GM12892 (cell line): ENCODE data around the gene CARMIL1.
"Not testable (repeated sequence)": the region's sequence is repeated elsewhere in the genome, so short reads cannot be mapped to it uniquely, and the experiment has no call there.

Experiments
- DNase-seq: peaks from one replicate; pipeline ENCODE4 v3.0.0; 2011; ENCODE audit not compliant: insufficient read length
- FAIRE-seq: peaks from 2 replicates; lab custom pipeline; 2011; peaks lifted over from hg19 to GRCh38; lab: Jason Lieb, UNC
- POLR2A ChIP-seq: IDR thresholded peaks from 2 replicates; pipeline ENCODE4 v1.6.1; 2011; ENCODE audit warnings: low read depth, low read length, control low read depth
- POLR2AphosphoS5 ChIP-seq: IDR thresholded peaks from 2 replicates; pipeline ENCODE4 v1.6.1; 2011; ENCODE audit warnings: low read depth, low read length, control low read depth
- TAF1 ChIP-seq: IDR thresholded peaks from 2 replicates; pipeline ENCODE4 v1.6.1; 2011; ENCODE audit warnings: low read depth, mild to moderate bottlenecking, control low read depth, low read length, borderline replicate concordance

CARMIL1 gene

DNA sequence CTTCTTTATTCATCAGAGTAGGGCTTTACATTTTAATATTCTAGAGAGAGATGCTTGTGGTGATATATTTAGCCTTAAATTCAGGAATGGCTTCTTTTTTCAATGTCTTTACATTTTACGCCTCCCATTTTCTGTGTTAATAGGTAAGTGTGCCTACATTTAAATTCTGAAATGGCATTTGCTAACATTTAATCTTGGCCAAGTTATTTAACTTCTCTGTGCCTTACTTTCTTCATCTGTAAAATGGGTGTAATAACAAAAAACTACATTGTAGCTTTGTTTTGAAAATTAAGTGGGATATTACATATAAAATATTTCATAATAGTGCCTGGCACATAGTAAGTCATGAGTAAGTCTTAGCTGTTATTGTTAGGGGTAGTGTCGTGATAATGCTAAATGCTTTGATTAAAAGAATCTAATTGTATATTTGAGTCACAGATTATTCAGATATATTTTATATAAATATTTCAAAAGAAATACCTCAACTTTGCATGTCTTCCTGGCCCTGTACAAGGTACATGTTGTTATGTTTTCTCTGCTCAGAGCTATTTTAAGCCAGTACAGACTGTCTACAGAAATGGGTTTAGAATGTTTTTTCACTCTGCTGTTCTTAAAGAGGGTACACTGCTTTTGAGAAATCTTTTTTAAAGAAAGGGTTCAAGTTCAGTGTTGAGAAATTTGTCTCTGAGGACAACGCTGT, 18.8 kb downstream of the CARMIL1 start:
- DNase-seq (no peak), FAIRE-seq (no peak)
- TF ChIP-seq POLR2AphosphoS5 (no peak), TAF1 (no peak), POLR2A (no peak)

DNA sequence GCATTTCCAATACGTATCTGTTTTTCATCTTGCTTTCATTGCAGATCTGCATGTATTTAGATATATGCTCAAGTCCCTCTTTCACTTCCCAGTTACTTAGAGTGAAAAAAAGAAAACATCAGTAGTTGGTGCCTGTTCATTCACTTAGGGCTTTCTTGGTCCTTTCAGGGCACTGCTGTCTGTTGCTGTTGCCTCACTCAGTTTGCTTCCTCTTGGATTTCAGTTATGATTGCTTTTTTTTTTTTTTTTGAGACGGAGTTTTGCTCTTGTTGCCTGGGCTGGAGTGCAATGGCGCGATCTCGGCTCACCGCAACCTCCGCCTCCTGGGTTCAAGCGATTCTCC, 19.3 kb downstream of the CARMIL1 start:
- DNase-seq, FAIRE-seq: not testable (repeated sequence)

DNA sequence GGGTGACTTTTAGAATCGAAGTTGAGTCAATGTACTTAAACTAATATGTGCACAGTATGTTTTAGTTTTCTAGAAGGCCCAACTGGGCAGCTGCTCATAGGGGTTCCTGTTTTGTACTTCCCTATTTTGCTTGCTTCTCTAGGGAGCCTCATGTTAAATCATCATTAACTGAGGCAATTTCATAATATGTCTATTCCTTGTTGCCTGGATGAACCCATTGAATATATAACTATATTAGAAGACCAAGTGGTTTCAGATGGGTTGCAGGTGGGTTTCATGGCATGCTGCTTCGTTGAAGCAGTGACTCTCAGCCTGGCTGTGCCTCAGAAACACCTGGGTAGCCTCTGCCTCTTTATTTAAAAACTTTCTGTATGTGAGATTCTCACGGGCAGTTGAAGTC, 22.2 kb downstream of the CARMIL1 start:
- DNase-seq (no peak), FAIRE-seq (no peak)
- TF ChIP-seq POLR2A (no peak), TAF1 (no peak), POLR2AphosphoS5 (no peak)

DNA sequence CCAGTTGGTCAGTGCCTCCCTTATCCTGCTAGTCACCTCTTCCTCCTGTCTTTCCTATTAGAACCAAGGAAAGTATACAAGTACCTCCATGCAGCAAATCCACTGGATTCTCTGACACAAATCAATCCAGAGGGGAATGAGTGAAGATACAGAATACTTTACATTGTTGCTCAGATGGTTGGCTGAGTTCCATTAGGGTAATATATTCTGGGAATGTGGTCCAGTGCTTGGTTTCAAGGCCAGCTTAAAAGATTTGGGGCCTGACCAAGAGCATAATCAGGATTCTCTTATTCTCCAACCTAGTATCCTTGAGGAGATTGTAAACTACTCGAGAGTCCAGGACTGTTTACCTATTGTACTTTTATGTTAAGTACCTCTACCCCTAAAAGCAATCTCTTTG, 23.0 kb downstream of the CARMIL1 start:
- FAIRE-seq (no peak), DNase-seq (no peak)
- TF ChIP-seq TAF1 (no peak), POLR2AphosphoS5 (no peak), POLR2A (no peak)

DNA sequence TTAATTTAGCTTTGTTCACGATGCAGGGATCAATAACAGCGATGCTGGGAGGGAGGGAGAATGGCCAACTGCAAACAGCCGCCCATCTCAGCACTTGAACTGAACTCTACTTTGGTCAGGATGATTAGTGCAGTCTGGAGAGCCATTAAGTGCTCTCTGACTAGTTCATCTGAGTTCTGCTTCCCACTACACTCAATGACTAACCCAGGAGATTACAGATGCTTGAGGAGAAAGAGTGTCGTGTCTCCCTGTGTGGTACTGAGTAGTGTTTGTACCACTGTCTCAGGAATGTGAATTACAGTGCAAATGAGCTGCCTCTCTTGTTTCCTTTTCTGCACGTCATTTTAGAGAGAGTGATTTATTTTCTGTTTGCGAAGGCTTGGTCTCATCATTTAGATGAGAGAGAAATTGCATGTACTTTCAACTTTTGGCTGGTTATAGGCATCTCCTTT, 23.5 kb downstream of the CARMIL1 start:
- DNase-seq (no peak), FAIRE-seq (no peak)
- TF ChIP-seq TAF1, result no peak
- no peak for TF ChIP-seq POLR2AphosphoS5
- no peak for TF ChIP-seq POLR2A

DNA sequence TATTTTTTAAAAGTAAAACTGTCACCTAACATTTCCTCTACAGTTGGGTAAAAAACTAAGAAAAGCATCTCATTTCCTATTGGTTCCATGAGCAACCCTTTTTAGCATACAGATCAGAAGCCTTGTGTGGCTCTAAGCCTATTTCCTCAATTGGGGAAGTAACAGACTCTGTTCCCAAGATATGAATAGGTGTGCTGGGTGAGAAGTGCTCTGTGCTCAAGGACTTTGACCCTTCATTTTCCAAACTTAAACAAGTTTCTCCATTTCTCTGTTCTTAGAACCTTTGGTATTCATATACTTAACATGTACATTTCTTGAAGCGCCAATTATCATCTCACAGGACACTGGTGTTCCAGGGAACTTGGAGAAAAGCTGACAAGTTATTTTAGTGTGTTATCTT, 24.1 kb downstream of the CARMIL1 start:
- DNase-seq (no peak), FAIRE-seq (no peak)
- TF ChIP-seq POLR2A, result no peak
- no peak for TF ChIP-seq POLR2AphosphoS5
- TF ChIP-seq TAF1, result no peak

DNA sequence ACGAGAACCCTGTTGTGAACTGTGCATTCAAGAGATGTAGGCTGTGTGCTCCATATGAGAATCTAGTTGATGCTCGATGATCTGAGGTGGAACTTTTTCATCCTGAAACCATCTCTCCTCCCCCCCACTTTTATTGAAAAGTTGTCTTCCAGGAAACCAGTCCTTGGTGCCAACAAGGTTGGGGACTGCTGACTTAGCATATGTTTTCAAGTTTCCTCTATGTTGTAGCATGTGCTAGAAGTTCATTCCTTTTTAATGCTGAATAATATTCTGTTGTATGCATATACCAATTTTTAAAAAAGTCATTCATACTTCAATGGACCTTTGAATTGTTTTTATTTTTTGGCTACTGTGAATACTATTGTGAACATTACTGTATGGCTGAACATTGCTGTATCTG, 27.2 kb downstream of the CARMIL1 start:
- FAIRE-seq (no peak), DNase-seq (no peak)
- TF ChIP-seq TAF1, result no peak
- no peak for TF ChIP-seq POLR2A

DNA sequence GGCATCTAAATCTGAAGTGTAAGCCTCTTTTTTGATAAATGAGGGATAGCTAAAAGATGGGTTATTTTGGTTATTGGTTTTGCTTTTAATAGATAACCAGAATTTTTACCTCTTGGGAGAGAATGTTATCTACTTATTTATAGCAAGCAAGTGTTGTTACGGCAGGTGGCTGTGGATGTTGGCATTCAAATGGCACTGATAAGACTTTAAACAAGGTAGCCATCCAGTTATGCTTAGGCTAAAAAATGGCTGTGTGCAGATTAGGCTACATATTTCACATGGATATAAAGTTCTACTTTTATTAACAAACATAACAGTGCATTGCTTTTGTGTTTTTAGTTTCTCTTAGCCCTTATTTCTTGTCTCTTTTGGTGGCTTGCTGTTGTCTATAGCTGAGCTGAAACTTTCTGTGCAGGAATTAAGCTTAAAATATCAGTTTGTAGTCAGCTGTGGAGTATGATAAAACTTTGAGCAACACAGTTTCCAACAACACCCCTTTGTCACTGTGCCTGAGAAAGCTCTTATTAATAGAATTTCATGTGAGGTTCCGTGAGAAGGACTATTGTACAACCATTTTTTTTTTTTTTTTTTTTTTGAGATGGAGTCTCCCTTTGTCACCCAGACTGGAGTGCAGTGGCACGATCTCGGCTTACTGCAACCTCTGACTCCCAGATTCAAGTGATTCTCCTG, 28.8 kb downstream of the CARMIL1 start:
- FAIRE-seq (no peak), DNase-seq (no peak)
- no peak for TF ChIP-seq POLR2A
- no peak for TF ChIP-seq POLR2AphosphoS5
- no peak for TF ChIP-seq TAF1

DNA sequence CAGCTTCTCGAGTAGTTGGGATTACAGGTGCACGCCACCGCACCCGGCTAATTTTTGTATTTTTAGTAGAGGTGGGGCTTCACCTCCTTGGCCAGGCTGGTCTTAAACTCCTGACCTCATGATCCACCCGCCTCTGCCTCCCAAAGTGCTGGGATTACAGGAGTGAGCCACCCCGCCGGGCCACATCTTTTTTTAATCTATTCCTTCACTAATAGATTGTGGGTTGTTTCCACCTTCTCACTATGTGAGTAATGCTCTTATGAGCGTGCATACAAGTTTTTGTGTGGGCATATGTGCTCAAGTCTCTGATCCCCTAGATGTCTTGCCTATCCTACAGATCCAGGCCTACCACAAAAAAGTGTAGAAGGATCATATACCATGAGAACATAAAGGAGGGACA, 30.7 kb downstream of the CARMIL1 start:
- DNase-seq, result no peak
- FAIRE-seq, result no peak
- TF ChIP-seq POLR2AphosphoS5 (no peak), POLR2A (no peak), TAF1 (no peak)

DNA sequence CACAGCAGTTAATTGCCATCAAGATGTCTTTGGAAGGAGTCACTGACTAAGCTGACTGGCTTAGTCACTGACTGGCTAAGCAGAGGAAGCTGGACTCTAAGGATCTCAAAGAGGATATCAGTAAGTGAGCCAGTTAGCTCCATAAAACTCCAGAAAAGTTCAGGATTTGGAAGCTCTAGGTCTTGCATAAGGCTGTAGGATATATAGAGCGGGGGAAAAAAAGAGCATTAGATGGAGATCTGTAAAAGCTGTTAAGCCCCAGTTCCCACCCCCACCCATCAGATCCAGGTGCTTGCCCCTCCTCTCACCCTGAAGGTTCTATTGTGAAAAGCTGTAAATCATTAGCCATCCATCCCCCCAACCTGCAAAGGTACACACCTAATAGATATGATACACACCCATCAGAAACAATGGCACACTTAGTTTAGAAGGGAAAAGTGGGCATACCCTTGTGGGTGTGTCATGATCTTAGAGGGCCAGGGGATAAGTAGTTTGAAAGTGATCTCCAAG, 32.2 kb downstream of the CARMIL1 start:
- TF ChIP-seq TAF1 (no peak), POLR2AphosphoS5 (no peak), POLR2A (no peak)
- peak; percentile 17 for FAIRE-seq
- DNase-seq, result no peak

DNA sequence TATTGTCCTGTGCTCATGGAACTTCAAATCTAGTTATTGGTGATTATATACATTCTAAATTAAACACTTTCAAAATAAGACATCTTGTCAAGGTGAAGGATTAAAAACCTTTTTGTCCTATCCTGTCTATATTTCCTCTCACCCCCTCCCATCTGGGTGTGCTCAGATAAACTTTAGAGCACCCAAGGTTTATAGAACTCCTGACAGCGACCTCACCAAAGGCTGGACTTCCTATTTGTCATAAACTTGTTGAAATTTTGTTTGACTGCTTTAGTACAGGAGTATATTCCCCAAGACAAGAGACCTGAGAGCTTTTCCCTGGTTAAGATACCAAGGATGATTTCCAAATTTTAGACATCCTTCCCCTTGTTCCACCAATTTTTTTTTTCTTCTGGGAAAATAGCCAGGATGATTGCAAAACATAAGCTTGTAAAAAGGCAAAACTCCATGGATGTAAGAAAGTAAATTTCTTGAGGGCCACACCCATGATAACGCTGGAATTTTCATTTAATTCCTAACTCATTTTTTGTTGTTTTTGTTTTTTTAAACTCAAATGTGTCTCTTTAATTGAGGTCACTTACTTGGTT, 33.0 kb downstream of the CARMIL1 start:
- DNase-seq (no peak), FAIRE-seq (no peak)
- no peak for TF ChIP-seq POLR2AphosphoS5
- no peak for TF ChIP-seq TAF1
- TF ChIP-seq POLR2A, result no peak

DNA sequence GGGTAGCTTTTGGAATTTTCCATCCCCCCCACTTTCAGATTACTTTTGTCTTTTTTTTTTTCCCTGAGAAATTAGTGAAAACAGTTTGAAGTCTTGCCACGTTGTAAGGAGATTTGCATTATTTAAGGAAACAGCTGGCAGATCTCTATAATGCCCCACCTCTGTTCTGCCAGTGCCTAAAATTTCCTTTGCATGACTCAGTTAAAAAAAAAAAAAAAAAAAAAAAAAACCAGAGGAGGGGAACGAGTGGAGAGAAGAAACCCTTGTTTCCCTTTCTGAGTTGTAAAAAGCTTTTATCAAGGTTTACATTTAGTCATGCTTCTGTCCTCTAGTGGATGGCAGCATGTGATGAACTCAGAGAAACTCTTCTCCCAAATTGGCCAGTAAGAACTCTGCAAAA, 33.5 kb downstream of the CARMIL1 start:
- no peak for FAIRE-seq
- TF ChIP-seq TAF1, result no peak
- no peak for TF ChIP-seq POLR2AphosphoS5
- no peak for TF ChIP-seq POLR2A
- DNase-seq, result no peak
